Thyroid gland (tissue), 4 donors: ENCODE data around the gene SATB1.

Experiments used
- CTCF ChIP-seq, 6 experiments: fragments of 200-600 bp in 3 of 6; fragments of 450-650 bp in 3 of 6; sonication (generic) in 3 of 6; IDR thresholded peaks; one replicate each; pipeline ENCODE4 v1.5.1; 2016 to 2019; ENCODE audit warnings: antibody characterized with exemption in 6 of 6, mild to moderate bottlenecking in 2 of 6, inconsistent platforms in 1 of 6, moderate library complexity in 1 of 6
- POLR2A ChIP-seq, 2 donors: fragments of 450-650 bp; IDR thresholded peaks; one replicate each; pipeline ENCODE4 v1.6.1; 2017; ENCODE audit warnings: antibody characterized with exemption in 2 of 2, mild to moderate bottlenecking in 2 of 2, moderate library complexity in 1 of 2

- TF ChIP-seq CTCF (IDR thresholded peaks at IDR 0.05) (no peak), POLR2A (IDR thresholded peaks at IDR 0.05) (no peak)
These were observed 70.4 kb downstream of the SATB1 start for GRCh38 chr3:18354701-18355100.
